ENCODE results near the gene FBXW8. TPM values are rescaled to one million over a fixed set of nuclear protein-coding genes. Genes with fewer than 3 reads are reported as not detected.
"Not testable (repeated sequence)": the region's sequence is repeated elsewhere in the genome, so short reads cannot be mapped to it uniquely, and the experiment has no call there.

Gene FBXW8
- total RNA-seq, 4 donors from 2014 or later: 29.3 to 45.5 (median 32.9) TPM

- TF ChIP-seq POLR2A (IDR thresholded peaks at IDR 0.05): no peak
- TF ChIP-seq CTCF (IDR thresholded peaks at IDR 0.05): no peak
- H3K36me3 ChIP-seq: no peaks in the 10 kb centered on the region
- H3K27ac ChIP-seq: no peak overlapping the region
- intact Hi-C loops (cut with DNase I): no loop called here
- H3K9me3 ChIP-seq: no peaks in the 10 kb centered on the region
- H3K4me3 ChIP-seq (replicated peaks in 1 of 3): no peak overlapping the region
- WGBS, 2 donors: 73 to 76% methylated on average over 18 of the region's 18 CpGs
- DNase-seq: peak; percentile 22 to 43
- H3K27me3 ChIP-seq: no peaks in the 10 kb centered on the region
- peaks cover 0 to 11% of the 10 kb centered on the region in 2 donors for H3K4me1 ChIP-seq
Measured at GRCh38 chr12:117053597-117054201, 142.9 kb downstream of the FBXW8 start.

- H3K4me3 ChIP-seq (replicated peaks in 1 of 3): no peak overlapping the region
- 95 to 100% methylated on average over 6 of the region's 6 CpGs for WGBS, 2 donors
- H3K4me1 ChIP-seq: peaks cover 0 to 10% of the 10 kb centered on the region in 2 donors
- no peaks in the 10 kb centered on the region for H3K36me3 ChIP-seq
- intact Hi-C loops (cut with DNase I): no loop called here
- no peak for TF ChIP-seq POLR2A (IDR thresholded peaks at IDR 0.05)
- no peak for TF ChIP-seq CTCF (IDR thresholded peaks at IDR 0.05)
- no peak overlapping the region for H3K27ac ChIP-seq
- H3K27me3 ChIP-seq: no peaks in the 10 kb centered on the region
- H3K9me3 ChIP-seq: no peaks in the 10 kb centered on the region
- no peak for DNase-seq
Measured at GRCh38 chr12:117054279-117054678, 143.5 kb downstream of the FBXW8 start.

GRCh38 chr12:117057626-117058025 is 146.9 kb downstream of the FBXW8 start:
- H3K9me3 ChIP-seq; H3K36me3 ChIP-seq; DNase-seq; H3K4me3 ChIP-seq (replicated peaks in 1 of 3); H3K4me1 ChIP-seq; H3K27ac ChIP-seq; intact Hi-C loops (cut with DNase I); H3K27me3 ChIP-seq: not testable (repeated sequence)
- WGBS, 2 donors: 96 to 97% methylated on average over 8 of the region's 8 CpGs

GRCh38 chr12:117058442-117059072 is 147.8 kb downstream of the FBXW8 start:
- Histone ChIP-seq H3K27me3 (no peaks in the 10 kb centered on the region), H3K4me1 (no peaks in the 10 kb centered on the region), H3K9me3 (no peaks in the 10 kb centered on the region), H3K36me3 (no peaks in the 10 kb centered on the region), H3K4me3 (replicated peaks in 1 of 3) (no peak overlapping the region), H3K27ac (no peak overlapping the region)
- no peak for DNase-seq
- 89 to 93% methylated on average over 3 of the region's 3 CpGs for WGBS, 2 donors
- no peak for TF ChIP-seq POLR2A (IDR thresholded peaks at IDR 0.05)
- intact Hi-C loops (cut with DNase I): no loop called here

- no peak for TF ChIP-seq POLR2A (IDR thresholded peaks at IDR 0.05)
- Histone ChIP-seq H3K9me3 (no peaks in the 10 kb centered on the region), H3K4me1 (no peaks in the 10 kb centered on the region), H3K27ac (no peak overlapping the region), H3K36me3 (no peaks in the 10 kb centered on the region), H3K4me3 (replicated peaks in 1 of 3) (no peak overlapping the region), H3K27me3 (no peaks in the 10 kb centered on the region)
- no peak for DNase-seq
- intact Hi-C loops (cut with DNase I): no loop called here
- WGBS, 2 donors: 70 to 75% methylated on average over 8 of the region's 8 CpGs
Measured at GRCh38 chr12:117059156-117059555, 148.4 kb downstream of the FBXW8 start.

GRCh38 chr12:117060246-117060928 is 149.6 kb downstream of the FBXW8 start:
- Histone ChIP-seq H3K36me3 (no peaks in the 10 kb centered on the region), H3K4me1 (no peaks in the 10 kb centered on the region), H3K27me3 (no peaks in the 10 kb centered on the region), H3K27ac (no peak overlapping the region), H3K9me3 (no peaks in the 10 kb centered on the region), H3K4me3 (replicated peaks in 1 of 3) (no peak overlapping the region)
- intact Hi-C loops (cut with DNase I): no loop called here
- WGBS, 2 donors: 75 to 82% methylated on average over 18 to 21 of the region's 21 CpGs
- TF ChIP-seq CTCF (IDR thresholded peaks at IDR 0.05) (no peak), POLR2A (IDR thresholded peaks at IDR 0.05) (no peak)
- no peak for DNase-seq

All from thyroid gland (tissue), 4 donors.